Liver (tissue), 9 donors: ENCODE data around the gene IYD. TPM values are rescaled to one million over a fixed set of nuclear protein-coding genes. Genes with fewer than 3 reads are reported as not detected.
A peak's percentile ranks its signal among the peaks of the same experiment; 100 is the strongest.

Source experiments
- DNase-seq: peaks from one replicate; pipeline ENCODE4 v3.0.0-alpha.2; 2017; ENCODE audit warnings: low spot score
- H3K27ac ChIP-seq, 2 donors: one replicate each; pipeline ENCODE4 v1.7.0; 2013; ENCODE audit warnings: inconsistent platforms in 2 of 2, low read length in 2 of 2, control low read depth in 1 of 2, low read depth in 1 of 2, mild to moderate bottlenecking in 1 of 2
- H3K27me3 ChIP-seq, 4 donors: one replicate each; pipeline versions ENCODE4 v1.6.1 to v1.7.0; 2013; ENCODE audit warnings: low read length in 3 of 4, inconsistent platforms in 1 of 4, mild to moderate bottlenecking in 1 of 4, moderate library complexity in 1 of 4; ENCODE audit not compliant: control insufficient read depth in 4 of 4, insufficient read depth in 4 of 4
- H3K36me3 ChIP-seq, 4 donors: one replicate each; pipeline versions ENCODE4 v1.6.1 to v1.7.0; 2013; ENCODE audit warnings: low read length in 3 of 4, mild to moderate bottlenecking in 3 of 4, low read depth in 1 of 4, moderate library complexity in 1 of 4; ENCODE audit not compliant: control insufficient read depth in 4 of 4, insufficient read depth in 3 of 4
- H3K4me1 ChIP-seq, 4 donors: one replicate each; pipeline versions ENCODE4 v1.6.1 to v1.7.0; 2013; ENCODE audit warnings: low read length in 3 of 4, mild to moderate bottlenecking in 3 of 4, moderate library complexity in 1 of 4; ENCODE audit not compliant: control insufficient read depth in 4 of 4, insufficient read depth in 4 of 4
- H3K4me3 ChIP-seq, 3 donors: one replicate each; pipeline versions ENCODE4 v1.6.1 to v1.7.0; 2013; ENCODE audit warnings: low read length in 3 of 3, control low read depth in 1 of 3, low read depth in 1 of 3, mild to moderate bottlenecking in 1 of 3
- H3K9ac ChIP-seq, 2 donors: one replicate each; pipeline ENCODE4 v1.7.0; 2013; ENCODE audit warnings: low read length in 2 of 2, mild to moderate bottlenecking in 2 of 2, moderate library complexity in 2 of 2, control low read depth in 1 of 2, low read depth in 1 of 2
- H3K9me3 ChIP-seq, 4 donors: one replicate each; pipeline versions ENCODE4 v1.6.1 to v1.7.0; 2013; ENCODE audit warnings: low read length in 3 of 4; ENCODE audit not compliant: control insufficient read depth in 4 of 4
- EGR1 ChIP-seq, 2 donors: IDR thresholded peaks; 2 replicates each; pipeline ENCODE4 v1.6.1; 2016 to 2018; ENCODE audit warnings: antibody characterized with exemption in 2 of 2, low read depth in 2 of 2
- FOXA2 ChIP-seq: IDR thresholded peaks from 2 replicates; pipeline ENCODE4 v1.6.1; 2016; ENCODE audit warnings: antibody characterized with exemption
- HNF4A ChIP-seq, 2 donors: conservative IDR thresholded peaks; 2 replicates each; pipeline ENCODE4 v1.6.1; 2016; ENCODE audit warnings: antibody characterized with exemption in 2 of 2, mild to moderate bottlenecking in 2 of 2
- NR2F2 ChIP-seq: IDR thresholded peaks from 2 replicates; pipeline ENCODE4 v1.6.1; 2016; ENCODE audit warnings: antibody characterized with exemption
- RAD21 ChIP-seq, 2 donors: IDR thresholded peaks; 2 replicates each; pipeline ENCODE4 v1.6.1; 2016; ENCODE audit warnings: antibody characterized with exemption in 2 of 2, mild to moderate bottlenecking in 2 of 2
- RXRA ChIP-seq, 2 donors: IDR thresholded peaks; 2 replicates each; pipeline ENCODE4 v1.6.1; 2017 to 2018; ENCODE audit warnings: antibody characterized with exemption in 2 of 2, mild to moderate bottlenecking in 1 of 2
- SP1 ChIP-seq: IDR thresholded peaks from 2 replicates; pipeline ENCODE4 v1.6.1; 2018; ENCODE audit warnings: antibody characterized with exemption, mild to moderate bottlenecking
- TAF1 ChIP-seq: conservative IDR thresholded peaks from 2 replicates; pipeline ENCODE4 v1.6.1; 2016; ENCODE audit warnings: antibody characterized with exemption, mild to moderate bottlenecking
- WGBS: extraction: QIAGEN DNeasy Blood & Tissue Kit; methylation state at CpG from one replicate; pipeline ENCODE4 v1.1.7; 2013; 5-methylcytosine and 5-hydroxymethylcytosine counted together
- polyA plus RNA-seq, 2 donors: library from polyadenylated mRNA; stranded (reverse) in 1 of 2; unstranded in 1 of 2; fragments of 200-250 nt in 1 of 2; fragments of >200 nt in 1 of 2; fragmentation: Nextera tagmentation in 1 of 2; extraction: Ambion mirVana in 1 of 2; gene quantifications; one replicate each; pipeline versions ENCODE4 v1.2.1 to v1.2.3, GENCODE V29; 2013 to 2015
- total RNA-seq, 2 donors: library from RNA; depleted of rRNA; stranded (reverse); fragments of >200 nt; gene quantifications; one replicate each; pipeline ENCODE4 v1.2.3, GENCODE V29; 2014
- TF ChIP-seq, protein P1 (sequence below): IDR thresholded peaks from 2 replicates; pipeline ENCODE4 v1.6.1; 2016; ENCODE audit warnings: antibody characterized with exemption, mild to moderate bottlenecking
- TF ChIP-seq, protein P2 (sequence below): IDR thresholded peaks from 2 replicates; pipeline ENCODE4 v1.6.1; 2016; ENCODE audit warnings: antibody characterized with exemption
- TF ChIP-seq, protein P3 (sequence below): IDR thresholded peaks from 2 replicates; pipeline ENCODE4 v1.6.1; 2016; ENCODE audit warnings: antibody characterized with exemption
- donor health status: healthy.
- donor health status: healthy.
- donor health status: healthy.
- donor health status: healthy.
- donor health status: healthy.

Gene IYD
- total and polyA plus RNA-seq, 4 donors: 1.6 to 6.2 (median 2.6) TPM

GRCh38 chr6:150392452-150393220, 23.8 kb downstream of the IYD start (continued):
- TF ChIP-seq TAF1 (peak; percentile 59), RXRA (IDR thresholded peaks at IDR 0.05) (peak; percentile 23 to 55), NR2F2 (no peak), FOXA2 (peak; percentile 91), RAD21 (IDR thresholded peaks at IDR 0.05) (peak in 1 of 2 donors; percentile 19), HNF4A (conservative IDR thresholded peaks at IDR 0.05) (peak in 1 of 2 donors; percentile 58)
- TF ChIP-seq, protein P1, sequence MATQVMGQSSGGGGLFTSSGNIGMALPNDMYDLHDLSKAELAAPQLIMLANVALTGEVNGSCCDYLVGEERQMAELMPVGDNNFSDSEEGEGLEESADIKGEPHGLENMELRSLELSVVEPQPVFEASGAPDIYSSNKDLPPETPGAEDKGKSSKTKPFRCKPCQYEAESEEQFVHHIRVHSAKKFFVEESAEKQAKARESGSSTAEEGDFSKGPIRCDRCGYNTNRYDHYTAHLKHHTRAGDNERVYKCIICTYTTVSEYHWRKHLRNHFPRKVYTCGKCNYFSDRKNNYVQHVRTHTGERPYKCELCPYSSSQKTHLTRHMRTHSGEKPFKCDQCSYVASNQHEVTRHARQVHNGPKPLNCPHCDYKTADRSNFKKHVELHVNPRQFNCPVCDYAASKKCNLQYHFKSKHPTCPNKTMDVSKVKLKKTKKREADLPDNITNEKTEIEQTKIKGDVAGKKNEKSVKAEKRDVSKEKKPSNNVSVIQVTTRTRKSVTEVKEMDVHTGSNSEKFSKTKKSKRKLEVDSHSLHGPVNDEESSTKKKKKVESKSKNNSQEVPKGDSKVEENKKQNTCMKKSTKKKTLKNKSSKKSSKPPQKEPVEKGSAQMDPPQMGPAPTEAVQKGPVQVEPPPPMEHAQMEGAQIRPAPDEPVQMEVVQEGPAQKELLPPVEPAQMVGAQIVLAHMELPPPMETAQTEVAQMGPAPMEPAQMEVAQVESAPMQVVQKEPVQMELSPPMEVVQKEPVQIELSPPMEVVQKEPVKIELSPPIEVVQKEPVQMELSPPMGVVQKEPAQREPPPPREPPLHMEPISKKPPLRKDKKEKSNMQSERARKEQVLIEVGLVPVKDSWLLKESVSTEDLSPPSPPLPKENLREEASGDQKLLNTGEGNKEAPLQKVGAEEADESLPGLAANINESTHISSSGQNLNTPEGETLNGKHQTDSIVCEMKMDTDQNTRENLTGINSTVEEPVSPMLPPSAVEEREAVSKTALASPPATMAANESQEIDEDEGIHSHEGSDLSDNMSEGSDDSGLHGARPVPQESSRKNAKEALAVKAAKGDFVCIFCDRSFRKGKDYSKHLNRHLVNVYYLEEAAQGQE: peak; percentile 43

DNA sequence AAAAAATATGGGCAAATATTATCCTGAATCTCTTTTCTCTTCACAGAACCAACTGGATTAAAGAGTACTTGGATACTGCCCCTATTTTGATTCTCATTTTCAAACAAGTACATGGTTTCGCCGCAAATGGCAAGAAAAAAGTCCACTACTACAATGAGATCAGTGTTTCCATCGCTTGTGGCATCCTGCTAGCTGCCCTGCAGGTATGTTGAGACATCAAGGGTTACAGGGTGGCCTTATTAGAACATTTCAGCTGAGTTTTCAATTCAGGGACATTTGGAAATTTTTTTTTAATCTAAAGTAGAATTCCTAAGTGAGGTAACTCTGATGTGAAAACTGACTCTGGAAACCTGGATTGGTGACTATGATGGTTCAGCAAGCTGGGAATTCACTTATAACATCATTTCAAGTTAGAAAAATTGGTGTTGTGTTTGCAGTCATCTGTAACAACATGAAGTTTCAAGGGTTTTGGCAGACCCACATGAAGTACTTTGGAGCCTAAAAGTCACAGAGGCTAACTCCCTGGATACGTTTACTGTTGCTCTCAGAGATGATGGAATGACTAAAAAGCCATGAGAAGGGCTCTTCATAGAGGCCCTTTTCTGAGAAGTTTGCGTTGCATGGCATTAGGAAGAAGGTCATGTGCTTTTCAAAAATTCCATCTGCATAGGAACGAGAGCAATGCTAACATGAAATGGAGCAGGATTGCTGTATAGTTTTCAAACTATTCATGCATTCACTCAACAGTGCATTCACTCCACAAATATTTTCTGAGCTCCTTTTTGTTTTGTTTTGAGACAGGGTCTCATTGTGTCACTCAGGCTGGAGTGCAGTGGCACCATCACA, 25.5 kb downstream of the IYD start:
- WGBS: 82% methylated on average over 6 of the region's 6 CpGs
- no peak overlapping the region for H3K4me3 ChIP-seq
- H3K4me1 ChIP-seq: peaks cover 7 to 44% (median 41%) of the 10 kb centered on the region in 4 donors
- no peaks in the 10 kb centered on the region for H3K9me3 ChIP-seq
- TF ChIP-seq NR2F2: no peak
- TF ChIP-seq SP1: peak; percentile 17
- TF ChIP-seq HNF4A (conservative IDR thresholded peaks at IDR 0.05): peak in 1 of 2 donors; percentile 28
- DNase-seq: no peak
- H3K9ac ChIP-seq: no peak overlapping the region
- H3K27ac ChIP-seq: peak overlapping the region in 1 of 2 donors; percentile 48
- peaks cover 0 to 2% (median 0%) of the 10 kb centered on the region in 4 donors for H3K36me3 ChIP-seq
- no peaks in the 10 kb centered on the region for H3K27me3 ChIP-seq

DNA sequence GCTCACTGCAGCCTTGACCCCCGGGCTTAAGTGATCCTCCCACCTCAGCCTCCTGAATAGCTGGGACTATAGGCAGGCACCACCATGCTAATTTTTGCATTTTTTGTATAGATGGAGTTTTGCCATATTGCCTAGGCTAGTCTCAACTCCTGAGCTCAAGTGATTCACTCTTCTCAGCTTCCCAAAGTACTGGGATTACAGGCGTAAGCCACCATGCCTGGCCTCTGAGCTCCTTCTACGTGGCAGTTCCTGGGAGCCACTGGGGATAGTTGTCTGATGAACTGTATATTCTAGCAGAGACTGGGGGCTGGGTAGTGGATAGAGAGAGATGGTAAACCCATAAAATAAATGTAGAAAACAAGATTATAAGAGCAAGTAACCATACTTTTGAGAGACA, 26.1 kb downstream of the IYD start:
- no peak for DNase-seq
- Histone ChIP-seq H3K4me3 (no peak overlapping the region), H3K9ac (no peak overlapping the region), H3K36me3 (peaks cover 0 to 6% (median 0%) of the 10 kb centered on the region in 4 donors), H3K27me3 (no peaks in the 10 kb centered on the region), H3K9me3 (no peaks in the 10 kb centered on the region), H3K4me1 (peaks cover 7 to 42% (median 39%) of the 10 kb centered on the region in 4 donors), H3K27ac (no peak overlapping the region)
- TF ChIP-seq, protein P2, sequence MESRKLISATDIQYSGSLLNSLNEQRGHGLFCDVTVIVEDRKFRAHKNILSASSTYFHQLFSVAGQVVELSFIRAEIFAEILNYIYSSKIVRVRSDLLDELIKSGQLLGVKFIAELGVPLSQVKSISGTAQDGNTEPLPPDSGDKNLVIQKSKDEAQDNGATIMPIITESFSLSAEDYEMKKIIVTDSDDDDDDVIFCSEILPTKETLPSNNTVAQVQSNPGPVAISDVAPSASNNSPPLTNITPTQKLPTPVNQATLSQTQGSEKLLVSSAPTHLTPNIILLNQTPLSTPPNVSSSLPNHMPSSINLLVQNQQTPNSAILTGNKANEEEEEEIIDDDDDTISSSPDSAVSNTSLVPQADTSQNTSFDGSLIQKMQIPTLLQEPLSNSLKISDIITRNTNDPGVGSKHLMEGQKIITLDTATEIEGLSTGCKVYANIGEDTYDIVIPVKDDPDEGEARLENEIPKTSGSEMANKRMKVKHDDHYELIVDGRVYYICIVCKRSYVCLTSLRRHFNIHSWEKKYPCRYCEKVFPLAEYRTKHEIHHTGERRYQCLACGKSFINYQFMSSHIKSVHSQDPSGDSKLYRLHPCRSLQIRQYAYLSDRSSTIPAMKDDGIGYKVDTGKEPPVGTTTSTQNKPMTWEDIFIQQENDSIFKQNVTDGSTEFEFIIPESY: no peak
- TF ChIP-seq, protein P3, sequence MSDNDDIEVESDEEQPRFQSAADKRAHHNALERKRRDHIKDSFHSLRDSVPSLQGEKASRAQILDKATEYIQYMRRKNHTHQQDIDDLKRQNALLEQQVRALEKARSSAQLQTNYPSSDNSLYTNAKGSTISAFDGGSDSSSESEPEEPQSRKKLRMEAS: no peak
- no peak for TF ChIP-seq SP1
- no peak for TF ChIP-seq RAD21 (IDR thresholded peaks at IDR 0.05)
- TF ChIP-seq NR2F2: no peak
- TF ChIP-seq EGR1 (IDR thresholded peaks at IDR 0.05; ENCODE audit: low read depth in 2 of 2): no peak
- WGBS: 91% methylated on average over 3 of the region's 3 CpGs
